ENCODE results near the gene STARD5. TPM values are rescaled to one million over a fixed set of nuclear protein-coding genes. Genes with fewer than 3 reads are reported as not detected.

Gene STARD5
- total RNA-seq, 2 donors from 2014 or later = 8.0 to 8.8 TPM

DNA sequence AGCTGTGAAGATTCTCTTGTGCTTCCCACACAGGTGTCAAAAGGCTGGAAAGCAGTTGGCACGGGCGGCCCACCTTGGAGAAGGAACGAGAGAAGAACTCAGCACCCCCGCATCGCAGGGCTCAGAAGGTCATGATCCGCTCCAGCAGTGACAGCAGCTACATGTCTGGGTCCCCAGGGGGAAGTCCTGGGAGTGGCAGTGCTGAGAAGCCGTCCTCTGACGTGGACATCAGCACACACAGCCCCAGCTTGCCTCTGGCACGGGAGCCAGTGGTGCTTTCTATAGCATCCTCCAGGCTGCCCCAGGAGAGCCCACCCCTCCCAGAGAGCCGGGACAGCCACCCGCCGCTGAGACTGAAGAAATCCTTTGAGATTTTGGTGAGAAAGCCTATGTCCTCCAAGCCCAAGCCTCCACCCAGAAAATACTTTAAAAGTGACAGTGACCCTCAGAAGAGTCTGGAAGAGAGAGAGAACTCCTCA is 31.4 kb downstream of the STARD5 start:
- H3K27ac Mint-ChIP-seq = peak overlapping the region; percentile 92 to 94
- peak; percentile 23 to 45 for ATAC-seq
- DNase-seq (ENCODE audit: low spot score in 2 of 2) = no peak
- peaks cover 21 to 32% of the 10 kb centered on the region in 2 donors for H3K36me3 Mint-ChIP-seq
- H3K9me3 Mint-ChIP-seq = peaks cover 4 to 9% of the 10 kb centered on the region in 2 donors

DNA sequence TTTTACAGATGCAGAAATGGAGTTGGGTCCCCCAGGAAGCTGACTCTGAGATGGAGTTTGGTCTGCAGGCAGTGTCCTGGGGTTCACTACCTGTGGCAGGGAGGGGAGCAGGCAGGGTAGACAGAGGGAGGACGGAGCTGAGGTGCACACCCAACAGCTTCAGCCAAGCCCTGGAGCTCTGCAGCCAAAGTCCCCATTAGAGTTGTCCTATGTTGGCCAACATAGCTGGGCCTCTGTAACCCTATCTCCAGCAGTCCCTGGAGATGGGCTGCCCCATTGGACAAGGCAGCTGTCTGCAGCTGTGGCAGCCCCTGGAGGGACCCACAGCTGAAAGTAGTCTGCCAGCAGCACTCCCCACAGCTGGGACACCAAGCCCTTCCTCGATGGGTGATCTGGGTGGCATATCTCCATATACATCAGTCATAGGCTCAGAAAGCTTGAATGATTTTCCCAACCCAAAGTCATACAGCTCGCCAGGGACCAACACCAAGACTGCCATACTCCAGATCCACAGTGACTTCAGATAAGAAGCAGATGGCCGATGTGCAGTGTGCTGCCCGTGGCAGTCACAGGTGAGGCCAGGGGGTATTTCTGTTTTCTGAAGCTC is 31.9 kb downstream of the STARD5 start:
- H3K9me3 Mint-ChIP-seq = peaks cover 5 to 12% of the 10 kb centered on the region in 2 donors
- no peak for DNase-seq (ENCODE audit: low spot score in 2 of 2)
- H3K36me3 Mint-ChIP-seq = peaks cover 17 to 32% of the 10 kb centered on the region in 2 donors
- peak overlapping the region; percentile 92 to 94 for H3K27ac Mint-ChIP-seq
- ATAC-seq = no peak

DNA sequence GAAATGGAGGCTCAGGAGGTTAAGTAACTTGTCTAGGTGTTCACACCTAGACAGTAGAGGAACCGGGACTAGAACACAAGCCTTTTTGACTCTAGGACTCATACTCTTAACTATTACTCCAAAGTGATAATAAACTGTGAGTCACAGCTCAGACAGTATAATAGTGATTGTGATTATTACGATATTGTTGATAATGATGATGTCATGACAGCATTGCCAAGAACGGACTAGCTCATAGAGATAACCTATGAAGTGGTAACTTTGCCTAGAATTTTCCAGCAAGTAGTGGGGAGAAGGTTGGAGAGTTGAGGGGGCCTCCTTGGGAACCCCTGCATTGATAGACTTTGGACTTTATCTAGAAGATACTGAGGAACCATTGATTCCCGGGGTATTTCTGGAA is 34.0 kb downstream of the STARD5 start:
- ATAC-seq (no peak), DNase-seq (ENCODE audit: low spot score in 2 of 2) (no peak)
- Mint-ChIP-seq H3K9me3 (peaks cover 9 to 21% of the 10 kb centered on the region in 2 donors), H3K36me3 (peaks cover 20 to 39% of the 10 kb centered on the region in 2 donors), H3K27ac (peak overlapping the region in 1 of 2 donors; percentile 1)

DNA sequence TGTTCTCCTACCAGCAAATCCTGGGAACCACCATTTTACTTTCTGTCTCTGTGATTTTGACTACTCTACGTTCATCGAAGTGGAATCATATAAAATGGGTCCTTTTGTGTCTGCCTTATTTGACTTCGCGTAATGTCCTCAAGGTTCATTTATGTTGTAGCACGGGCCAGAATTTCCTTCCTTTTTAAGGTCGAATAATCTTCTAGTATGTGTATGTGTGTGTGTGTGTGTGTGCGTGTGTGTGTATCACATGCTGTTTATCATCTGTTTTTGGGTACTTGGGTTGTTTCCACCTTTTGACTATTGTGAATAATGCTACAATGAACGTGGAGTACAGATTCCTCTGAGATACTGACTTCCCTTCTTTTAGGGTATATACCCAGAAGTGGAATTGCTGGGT is 35.3 kb downstream of the STARD5 start:
- ATAC-seq (no peak), DNase-seq (ENCODE audit: low spot score in 2 of 2) (no peak)
- Mint-ChIP-seq H3K9me3 (peaks cover 9 to 21% of the 10 kb centered on the region in 2 donors), H3K36me3 (peaks cover 20 to 37% of the 10 kb centered on the region in 2 donors), H3K27ac (no peak overlapping the region)

DNA sequence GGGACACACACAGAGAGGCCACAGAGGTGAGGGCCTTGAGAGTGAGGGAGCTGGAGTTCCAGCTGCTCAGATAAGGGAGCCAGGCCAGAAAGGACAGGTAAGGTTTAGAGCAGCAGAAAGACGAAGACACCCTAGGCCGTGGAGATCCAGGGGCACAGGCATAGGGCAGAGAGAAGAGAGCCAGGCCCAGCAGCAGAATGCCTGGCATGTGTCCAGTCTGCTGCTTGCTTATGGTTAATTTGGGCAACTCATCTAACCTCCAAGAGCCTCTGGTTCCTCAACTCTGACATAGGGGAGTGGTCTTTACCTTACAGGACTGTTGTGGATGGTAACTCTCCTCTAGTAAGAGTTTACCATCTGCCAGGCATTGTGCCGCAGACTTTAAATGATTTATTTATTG is 35.9 kb downstream of the STARD5 start:
- Mint-ChIP-seq H3K36me3 (peaks cover 20 to 37% of the 10 kb centered on the region in 2 donors), H3K9me3 (peaks cover 9 to 21% of the 10 kb centered on the region in 2 donors), H3K27ac (peak overlapping the region; percentile 70 to 85)
- DNase-seq (ENCODE audit: low spot score in 2 of 2) = no peak
- no peak for ATAC-seq

DNA sequence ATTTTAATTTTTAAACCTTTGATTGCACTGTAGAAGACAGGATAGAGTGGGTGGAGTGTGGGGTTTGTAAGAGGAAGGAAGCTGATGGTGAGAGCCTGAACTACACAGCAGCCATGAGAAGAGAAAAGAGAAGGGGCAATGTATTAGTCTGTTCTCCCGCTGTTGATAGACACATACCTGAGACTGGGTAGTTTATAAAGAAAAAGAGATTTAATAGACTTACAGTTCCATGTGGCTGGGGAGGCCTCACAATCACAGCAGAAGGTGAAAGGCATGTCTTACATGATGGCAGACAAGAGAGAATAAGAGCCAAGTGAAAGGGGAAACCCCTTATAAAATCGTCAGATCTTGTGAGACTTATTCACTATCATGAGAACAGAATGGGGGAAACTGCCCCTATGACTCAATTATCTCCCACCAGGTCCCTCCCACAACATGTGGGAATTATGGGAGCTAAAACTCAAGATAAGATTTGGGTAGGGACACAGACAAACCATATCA is 37.3 kb downstream of the STARD5 start:
- H3K27ac Mint-ChIP-seq = peak overlapping the region; percentile 85 to 91
- DNase-seq (ENCODE audit: low spot score in 2 of 2) (no peak), ATAC-seq (peak; percentile 82 to 85)
- peaks cover 20 to 37% of the 10 kb centered on the region in 2 donors for H3K36me3 Mint-ChIP-seq
- H3K9me3 Mint-ChIP-seq = peaks cover 9 to 26% of the 10 kb centered on the region in 2 donors

DNA sequence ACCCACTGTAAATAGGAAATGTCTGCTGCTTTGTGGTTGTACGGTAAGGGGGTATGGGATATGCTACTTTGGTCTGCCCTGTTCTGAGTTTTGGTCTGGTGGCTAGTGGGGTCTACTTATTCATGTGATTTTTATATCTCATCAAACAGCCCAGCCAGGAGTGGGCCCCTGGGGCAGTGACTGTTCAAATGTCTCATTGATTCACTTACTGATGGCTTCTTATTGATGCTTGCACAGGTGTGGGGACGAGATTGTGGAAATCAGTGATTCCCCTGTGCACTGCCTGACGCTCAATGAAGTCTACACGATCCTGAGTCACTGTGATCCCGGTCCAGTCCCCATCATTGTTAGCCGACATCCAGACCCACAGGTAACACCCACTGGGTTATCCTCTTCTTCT is 38.5 kb downstream of the STARD5 start:
- peak overlapping the region in 1 of 2 donors; percentile 85 for H3K27ac Mint-ChIP-seq
- no peak for DNase-seq (ENCODE audit: low spot score in 2 of 2)

DNA sequence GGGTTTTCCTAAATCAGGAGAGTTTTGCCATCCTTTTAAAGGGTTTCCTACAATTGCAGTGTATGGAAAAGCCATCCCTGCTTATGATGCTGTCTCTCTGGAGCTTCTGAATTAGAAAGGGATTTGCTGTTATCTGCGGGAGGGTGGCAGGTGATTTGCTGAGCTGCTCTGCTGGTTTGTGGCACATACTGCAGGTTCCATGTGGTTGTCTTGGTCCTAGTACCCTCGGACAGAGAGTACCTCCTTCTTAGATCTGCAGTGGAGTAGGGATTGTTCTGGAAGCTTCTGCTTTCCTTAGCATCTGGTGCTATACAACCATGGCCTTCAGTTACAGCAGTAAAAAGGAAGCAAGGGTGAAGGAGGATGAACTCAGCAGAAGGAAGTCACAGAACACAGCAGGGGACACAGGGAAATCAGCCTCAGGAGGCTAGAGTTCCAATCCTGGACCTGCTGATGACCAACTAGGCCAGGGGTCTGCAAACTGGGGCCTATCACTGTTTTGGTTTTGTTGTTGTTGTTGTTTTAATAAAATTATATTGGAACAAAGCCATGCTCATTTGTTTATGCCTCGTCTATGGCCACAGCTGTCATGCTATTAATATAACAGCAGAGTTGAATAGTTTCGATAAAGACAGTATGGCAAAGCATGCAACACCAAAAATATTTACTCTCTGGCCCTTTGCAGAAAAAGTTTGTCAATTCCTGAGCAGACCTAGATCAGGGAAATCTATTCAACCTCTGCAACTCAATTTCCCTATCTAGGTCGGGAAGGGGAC is 39.5 kb downstream of the STARD5 start:
- Mint-ChIP-seq H3K9me3 (peaks cover 9 to 27% of the 10 kb centered on the region in 2 donors), H3K27ac (peak overlapping the region in 1 of 2 donors; percentile 85), H3K36me3 (peaks cover 20 to 37% of the 10 kb centered on the region in 2 donors)
- no peak for DNase-seq (ENCODE audit: low spot score in 2 of 2)
- no peak for ATAC-seq

More for the DNA sequence above, 38.5 kb downstream of the STARD5 start:
- Mint-ChIP-seq H3K9me3 (peaks cover 9 to 30% of the 10 kb centered on the region in 2 donors), H3K36me3 (peaks cover 20 to 37% of the 10 kb centered on the region in 2 donors)
- ATAC-seq = no peak

DNA sequence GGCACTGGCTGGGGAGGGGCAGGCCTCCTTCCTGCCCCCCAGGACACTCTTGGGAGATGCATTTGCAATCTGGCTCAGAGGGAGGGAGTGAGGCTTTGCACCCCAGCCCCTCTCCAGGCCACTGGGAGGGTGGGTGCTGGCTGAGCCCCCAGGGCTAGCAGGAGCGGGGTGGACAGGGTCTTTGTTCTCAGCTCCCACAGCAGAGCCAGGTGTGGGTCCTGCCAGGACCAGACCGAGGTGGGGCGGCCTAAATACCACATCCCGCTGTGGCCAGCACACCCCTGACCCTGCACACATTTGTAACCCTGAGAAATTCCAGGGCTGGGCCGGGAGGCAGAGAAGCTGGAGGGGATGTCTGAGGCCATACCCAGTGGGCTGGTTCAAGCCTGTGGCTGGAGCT is 41.0 kb downstream of the STARD5 start:
- ATAC-seq (no peak), DNase-seq (ENCODE audit: low spot score in 2 of 2) (no peak)
- H3K36me3 Mint-ChIP-seq = peaks cover 24 to 38% of the 10 kb centered on the region in 2 donors
- H3K27ac Mint-ChIP-seq = no peak overlapping the region
- H3K9me3 Mint-ChIP-seq = peaks cover 5 to 32% of the 10 kb centered on the region in 2 donors

DNA sequence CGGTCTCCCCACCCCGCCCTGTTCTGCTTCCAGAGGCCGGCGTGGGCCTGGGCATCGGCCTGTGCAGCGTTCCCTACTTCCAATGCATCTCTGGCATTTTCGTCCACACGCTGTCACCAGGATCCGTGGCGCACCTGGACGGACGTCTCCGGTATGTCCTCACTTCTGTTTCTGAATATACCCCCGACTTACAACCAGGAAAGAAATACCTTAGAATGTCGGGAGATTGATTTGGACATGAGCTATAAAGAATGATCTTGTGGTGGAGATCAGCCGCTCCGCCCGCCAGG is 41.4 kb downstream of the STARD5 start:
- Mint-ChIP-seq H3K36me3 (peaks cover 21 to 38% of the 10 kb centered on the region in 2 donors), H3K9me3 (peaks cover 5 to 32% of the 10 kb centered on the region in 2 donors), H3K27ac (no peak overlapping the region)
- no peak for DNase-seq (ENCODE audit: low spot score in 2 of 2)
- no peak for ATAC-seq

DNA sequence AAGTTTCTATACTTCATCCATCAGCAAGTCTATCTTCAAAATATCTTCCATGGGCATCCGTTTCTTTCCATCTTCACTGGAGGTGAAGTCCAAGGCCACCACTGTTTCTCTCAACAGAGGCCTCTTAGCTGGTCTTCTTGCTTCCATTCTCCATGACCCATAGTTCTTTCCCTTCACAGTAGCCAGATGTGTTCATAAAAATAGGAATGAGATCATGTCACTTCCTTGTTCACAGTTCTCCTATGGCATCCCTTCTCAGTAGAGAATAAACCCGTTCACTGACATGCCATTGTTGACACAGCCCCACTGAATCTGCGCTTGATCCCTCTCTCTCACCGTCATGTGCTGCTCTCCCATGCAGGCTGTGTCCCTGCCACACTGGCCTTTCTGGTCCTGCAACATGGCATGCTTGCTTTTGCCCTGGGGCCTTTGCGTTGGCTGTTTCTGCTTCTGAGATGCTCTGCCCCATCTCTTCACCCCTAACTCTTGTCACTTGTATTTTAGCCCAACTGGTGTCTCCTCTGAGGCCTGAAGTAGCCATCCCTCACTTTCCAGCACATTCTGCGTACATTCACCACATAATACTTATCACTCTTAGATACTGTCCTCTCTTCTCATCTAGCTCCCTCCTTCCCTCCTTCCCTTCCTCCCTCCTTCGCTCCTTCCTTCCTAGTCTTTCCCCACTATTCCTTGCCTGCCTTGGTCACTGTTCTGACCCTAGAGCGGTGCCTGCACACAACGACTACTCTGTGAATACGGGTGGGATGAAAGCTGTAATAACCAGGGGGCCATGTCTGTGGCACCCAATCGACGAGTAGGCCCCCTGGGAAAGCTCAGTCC is 42.0 kb downstream of the STARD5 start:
- Mint-ChIP-seq H3K36me3 (peaks cover 21 to 38% of the 10 kb centered on the region in 2 donors), H3K9me3 (peaks cover 3 to 32% of the 10 kb centered on the region in 2 donors), H3K27ac (peak overlapping the region in 1 of 2 donors; percentile 9)
- DNase-seq (ENCODE audit: low spot score in 2 of 2) = no peak
- no peak for ATAC-seq

DNA sequence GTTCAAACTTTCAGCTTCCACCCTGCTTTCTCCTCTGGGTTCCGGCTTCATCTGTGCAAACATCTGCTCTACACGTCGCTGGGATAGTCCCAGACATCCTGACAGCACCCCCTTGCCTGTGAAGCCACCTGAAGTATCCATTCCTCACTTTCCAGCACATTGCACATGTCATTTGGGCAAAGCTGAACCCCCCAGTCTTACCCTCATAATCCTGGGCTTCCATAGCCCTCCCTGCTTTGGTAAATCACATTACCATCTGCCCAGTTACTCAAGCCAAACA is 42.5 kb downstream of the STARD5 start:
- no peak for DNase-seq (ENCODE audit: low spot score in 2 of 2)
- Mint-ChIP-seq H3K27ac (peak overlapping the region in 1 of 2 donors; percentile 9), H3K9me3 (peaks cover 0 to 34% of the 10 kb centered on the region in 2 donors), H3K36me3 (peaks cover 24 to 39% of the 10 kb centered on the region in 2 donors)
- no peak for ATAC-seq

DNA sequence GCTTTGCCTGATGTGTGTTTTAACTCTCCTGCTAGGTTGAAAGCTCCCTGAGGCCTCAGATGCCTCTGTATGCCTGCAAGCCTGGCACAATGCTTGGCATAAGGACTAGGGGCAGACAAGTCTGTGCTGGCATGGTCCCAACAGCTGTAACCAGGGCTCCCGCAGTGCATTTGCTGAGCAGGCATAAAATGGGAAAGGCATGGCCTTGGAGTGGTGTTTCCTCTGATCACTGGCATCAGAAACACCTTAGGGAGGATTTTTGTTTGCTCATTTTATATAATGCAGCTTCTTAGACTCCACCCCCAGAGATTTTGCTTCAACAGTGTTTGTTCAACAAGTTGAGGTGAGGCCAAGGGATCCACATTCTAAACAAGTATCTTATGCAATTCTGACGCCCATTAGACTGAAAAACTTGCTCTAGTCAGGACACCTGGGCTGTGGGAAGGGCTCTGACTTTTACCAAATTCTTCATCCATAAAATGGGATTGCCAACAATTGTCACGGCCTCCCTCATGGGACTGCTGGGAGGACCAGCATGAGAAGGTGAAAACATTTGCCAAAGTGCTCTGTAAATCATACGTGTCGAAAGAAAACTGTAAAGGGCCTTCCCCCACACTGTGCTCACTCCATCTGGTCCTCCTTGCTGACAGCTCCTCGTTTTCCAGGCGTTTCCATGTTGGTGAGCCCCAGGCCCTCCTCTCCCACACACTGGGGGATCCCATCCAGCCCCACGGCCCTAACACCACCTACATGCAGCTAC is 43.1 kb downstream of the STARD5 start:
- Mint-ChIP-seq H3K9me3 (peaks cover 0 to 34% of the 10 kb centered on the region in 2 donors), H3K27ac (peak overlapping the region in 1 of 2 donors; percentile 37), H3K36me3 (peaks cover 24 to 37% of the 10 kb centered on the region in 2 donors)
- ATAC-seq = no peak
- DNase-seq (ENCODE audit: low spot score in 2 of 2) = no peak

DNA sequence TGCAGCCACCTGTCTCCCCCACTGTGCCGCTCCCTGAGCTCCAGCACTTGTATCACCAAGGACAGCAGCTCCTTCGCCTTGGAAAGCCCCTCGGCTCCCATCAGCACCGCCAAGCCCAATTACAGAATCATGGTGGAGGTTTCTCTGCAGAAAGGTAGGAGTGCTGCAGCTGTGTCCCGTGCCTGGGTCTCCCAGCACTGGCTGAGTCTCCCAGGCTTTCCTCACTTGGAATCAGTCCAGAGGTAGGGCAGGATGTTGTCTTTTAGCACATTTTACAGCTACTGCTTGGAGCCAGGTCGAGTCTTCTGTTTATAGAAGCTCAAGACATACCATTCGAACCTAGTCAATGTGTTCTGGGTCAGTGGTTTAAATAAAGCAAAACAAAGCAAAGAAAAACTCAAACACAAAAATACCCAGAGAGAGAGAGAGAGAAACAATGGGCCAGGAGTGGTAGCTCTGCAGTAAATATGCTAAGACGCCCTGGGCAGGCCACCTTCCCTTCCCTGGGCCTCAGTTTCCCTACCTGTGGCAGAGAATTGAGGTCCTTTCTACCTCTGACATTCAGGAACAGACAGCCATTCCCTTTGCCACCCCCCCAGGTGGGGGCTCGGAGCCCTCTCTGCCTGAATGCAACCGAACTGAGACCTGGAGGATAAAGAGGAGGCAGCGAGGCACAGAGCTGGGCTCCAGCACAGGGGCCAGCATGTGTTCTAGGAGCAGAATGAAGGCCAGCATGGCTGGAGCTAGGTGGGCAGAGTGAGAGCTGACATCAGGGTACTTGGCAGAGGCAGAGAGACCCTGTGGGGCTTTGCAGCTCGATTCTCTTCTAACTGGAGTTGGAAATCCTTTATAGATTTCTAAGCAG is 44.1 kb downstream of the STARD5 start:
- Mint-ChIP-seq H3K36me3 (peaks cover 14 to 27% of the 10 kb centered on the region in 2 donors), H3K9me3 (peaks cover 0 to 28% of the 10 kb centered on the region in 2 donors), H3K27ac (peak overlapping the region in 1 of 2 donors; percentile 22)
- no peak for DNase-seq (ENCODE audit: low spot score in 2 of 2)
- ATAC-seq = no peak

DNA sequence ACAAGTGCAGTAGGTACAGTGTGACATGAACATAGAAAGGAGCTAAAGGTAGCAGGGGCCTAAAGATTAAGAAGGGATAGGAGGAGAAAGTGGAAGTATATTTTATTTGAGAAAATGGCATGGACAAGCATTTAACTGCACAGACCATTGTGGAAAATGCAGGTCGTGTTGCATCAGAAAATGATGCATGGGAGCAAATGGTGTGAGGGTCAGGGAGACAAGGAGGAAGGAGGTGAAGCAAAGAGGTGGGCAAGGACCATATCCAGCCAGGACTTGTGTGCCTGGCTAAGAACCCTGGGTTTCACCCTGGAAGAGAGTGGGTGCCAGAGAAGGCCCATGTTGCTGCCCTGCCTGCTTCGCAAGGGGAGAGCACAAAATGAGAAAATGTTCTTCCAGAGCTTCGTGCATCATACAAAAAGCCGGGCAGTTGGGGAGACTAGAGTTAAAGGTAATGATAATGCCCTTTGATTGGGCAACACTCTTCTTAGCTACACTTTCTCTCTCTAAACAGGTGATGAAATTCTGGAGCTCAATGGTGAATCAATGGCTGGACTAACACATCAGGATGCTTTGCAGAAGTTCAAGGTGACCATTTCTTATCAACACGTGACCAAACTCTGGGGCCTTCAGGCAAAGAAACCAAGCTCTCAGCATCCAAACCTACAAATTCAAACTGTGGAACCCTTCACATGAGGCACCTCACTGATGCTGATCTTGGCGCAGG is 45.5 kb downstream of the STARD5 start:
- DNase-seq (ENCODE audit: low spot score in 2 of 2) = no peak
- no peak for ATAC-seq

More for the DNA sequence above, 45.5 kb downstream of the STARD5 start:
- H3K36me3 Mint-ChIP-seq = peaks cover 14 to 25% of the 10 kb centered on the region in 2 donors
- no peak overlapping the region for H3K27ac Mint-ChIP-seq
- peaks cover 0 to 28% of the 10 kb centered on the region in 2 donors for H3K9me3 Mint-ChIP-seq

Measured in activated naive CD4-positive, alpha-beta T cell treated with anti-CD3 and anti-CD28 coated beads, Interleukin-2, amount 50 U/mL, for 72 hours (primary cell).